Measurements from ENCODE around the gene GTPBP4.

DNA sequence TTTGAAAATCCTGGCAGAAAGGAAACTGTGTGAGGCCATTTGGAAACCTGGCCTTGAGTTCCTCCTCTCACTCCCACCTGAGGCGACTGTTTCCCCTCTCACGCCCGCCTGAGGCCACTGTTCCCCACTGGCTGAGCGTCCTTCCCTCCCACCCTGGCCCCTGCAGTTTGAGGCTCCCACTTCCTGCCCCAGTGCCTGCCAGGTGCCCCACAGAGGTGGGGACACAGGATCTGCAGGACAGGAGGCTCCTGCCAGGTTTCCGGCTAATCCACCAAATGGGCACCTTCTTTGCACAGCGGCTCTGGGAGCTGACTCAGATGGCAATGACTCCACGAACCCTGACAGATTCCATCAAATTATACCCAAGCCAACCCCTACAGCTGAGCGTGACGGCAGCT, 32.4 kb upstream of the GTPBP4 start:
- no peak for TF ChIP-seq GABPB1 (CRISPR knock-in tag; IDR thresholded peaks at IDR 0.05)
- no peak for TF ChIP-seq ZNF232 (CRISPR knock-in tag; IDR thresholded peaks at IDR 0.05)
- TF ChIP-seq, protein P1, sequence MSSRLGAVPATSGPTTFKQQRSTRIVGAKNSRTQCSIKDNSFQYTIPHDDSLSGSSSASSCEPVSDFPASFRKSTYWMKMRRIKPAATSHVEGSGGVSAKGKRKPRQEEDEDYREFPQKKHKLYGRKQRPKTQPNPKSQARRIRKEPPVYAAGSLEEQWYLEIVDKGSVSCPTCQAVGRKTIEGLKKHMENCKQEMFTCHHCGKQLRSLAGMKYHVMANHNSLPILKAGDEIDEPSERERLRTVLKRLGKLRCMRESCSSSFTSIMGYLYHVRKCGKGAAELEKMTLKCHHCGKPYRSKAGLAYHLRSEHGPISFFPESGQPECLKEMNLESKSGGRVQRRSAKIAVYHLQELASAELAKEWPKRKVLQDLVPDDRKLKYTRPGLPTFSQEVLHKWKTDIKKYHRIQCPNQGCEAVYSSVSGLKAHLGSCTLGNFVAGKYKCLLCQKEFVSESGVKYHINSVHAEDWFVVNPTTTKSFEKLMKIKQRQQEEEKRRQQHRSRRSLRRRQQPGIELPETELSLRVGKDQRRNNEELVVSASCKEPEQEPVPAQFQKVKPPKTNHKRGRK (CRISPR knock-in tag; IDR thresholded peaks at IDR 0.05; ENCODE audit: borderline replicate concordance): no peak
- TF ChIP-seq, protein P2, sequence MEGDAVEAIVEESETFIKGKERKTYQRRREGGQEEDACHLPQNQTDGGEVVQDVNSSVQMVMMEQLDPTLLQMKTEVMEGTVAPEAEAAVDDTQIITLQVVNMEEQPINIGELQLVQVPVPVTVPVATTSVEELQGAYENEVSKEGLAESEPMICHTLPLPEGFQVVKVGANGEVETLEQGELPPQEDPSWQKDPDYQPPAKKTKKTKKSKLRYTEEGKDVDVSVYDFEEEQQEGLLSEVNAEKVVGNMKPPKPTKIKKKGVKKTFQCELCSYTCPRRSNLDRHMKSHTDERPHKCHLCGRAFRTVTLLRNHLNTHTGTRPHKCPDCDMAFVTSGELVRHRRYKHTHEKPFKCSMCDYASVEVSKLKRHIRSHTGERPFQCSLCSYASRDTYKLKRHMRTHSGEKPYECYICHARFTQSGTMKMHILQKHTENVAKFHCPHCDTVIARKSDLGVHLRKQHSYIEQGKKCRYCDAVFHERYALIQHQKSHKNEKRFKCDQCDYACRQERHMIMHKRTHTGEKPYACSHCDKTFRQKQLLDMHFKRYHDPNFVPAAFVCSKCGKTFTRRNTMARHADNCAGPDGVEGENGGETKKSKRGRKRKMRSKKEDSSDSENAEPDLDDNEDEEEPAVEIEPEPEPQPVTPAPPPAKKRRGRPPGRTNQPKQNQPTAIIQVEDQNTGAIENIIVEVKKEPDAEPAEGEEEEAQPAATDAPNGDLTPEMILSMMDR (IDR thresholded peaks at IDR 0.05): no peak
- TF ChIP-seq, protein P3, sequence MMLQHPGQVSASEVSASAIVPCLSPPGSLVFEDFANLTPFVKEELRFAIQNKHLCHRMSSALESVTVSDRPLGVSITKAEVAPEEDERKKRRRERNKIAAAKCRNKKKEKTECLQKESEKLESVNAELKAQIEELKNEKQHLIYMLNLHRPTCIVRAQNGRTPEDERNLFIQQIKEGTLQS (CRISPR knock-in tag; conservative IDR thresholded peaks at IDR 0.05): no peak
- TF ChIP-seq ARID4B (CRISPR knock-in tag; IDR thresholded peaks at IDR 0.05; ENCODE audit: borderline replicate concordance): no peak

Measured in WTC11 (cell line).